ENCODE measurements around the gene NXNL2. TPM values are rescaled to one million over a fixed set of nuclear protein-coding genes. Genes with fewer than 3 reads are reported as not detected.

Gene NXNL2
- total RNA-seq, 1 experiment from 2014 or later, result 0.52 TPM

- Mint-ChIP-seq H3K27me3 (ENCODE audit: insufficient read depth, unreplicated experiment) (no peaks in the 10 kb centered on the region), H3K4me3 (ENCODE audit: unreplicated experiment) (no peak overlapping the region), H3K9me3 (ENCODE audit: unreplicated experiment) (no peaks in the 10 kb centered on the region), H3K4me1 (ENCODE audit: low read depth, unreplicated experiment) (no peaks in the 10 kb centered on the region), H3K36me3 (ENCODE audit: insufficient read depth, unreplicated experiment) (no peaks in the 10 kb centered on the region), H3K27ac (ENCODE audit: unreplicated experiment) (no peak overlapping the region)
- H3K36me3 ChIP-seq (ENCODE audit: control insufficient read depth, insufficient read depth, low read length), result no peaks in the 10 kb centered on the region
- no peaks in the 10 kb centered on the region for H3K27me3 ChIP-seq (replicated peaks; ENCODE audit: control insufficient read depth, insufficient read depth, low read length)
- H3K9me3 ChIP-seq, result no peaks in the 10 kb centered on the region
- CTCF ChIA-PET, result no interaction called here
- POLR2A ChIA-PET, result no interaction called here
- H3K4me1 ChIP-seq, result no peaks in the 10 kb centered on the region
- TF ChIP-seq CTCF (IDR thresholded peaks at IDR 0.05; ENCODE audit: insufficient read depth in 1 of 2, low read depth in 1 of 2, low read length in 1 of 2, severe bottlenecking in 1 of 2, unreplicated experiment in 1 of 2), result no peak
- intact Hi-C loops (cut with micrococcal nuclease; ENCODE audit: unreplicated experiment), result no loop called here
- no peak overlapping the region for H3K4me3 ChIP-seq (ENCODE audit: low read depth, low read length)
- no TSS peak for BruUV-seq (replicated peaks)
- no peak for DNase-seq
Measured at GRCh38 chr9:88571419-88571818, 36.4 kb downstream of the NXNL2 start.

GRCh38 chr9:88572684-88573083 is 37.7 kb downstream of the NXNL2 start:
- Mint-ChIP-seq H3K4me1 (ENCODE audit: low read depth, unreplicated experiment) (no peaks in the 10 kb centered on the region), H3K27ac (ENCODE audit: unreplicated experiment) (no peak overlapping the region), H3K4me3 (ENCODE audit: unreplicated experiment) (no peak overlapping the region), H3K27me3 (ENCODE audit: insufficient read depth, unreplicated experiment) (no peaks in the 10 kb centered on the region), H3K9me3 (ENCODE audit: unreplicated experiment) (no peaks in the 10 kb centered on the region), H3K36me3 (ENCODE audit: insufficient read depth, unreplicated experiment) (no peaks in the 10 kb centered on the region)
- ChIA-PET CTCF (no interaction called here), POLR2A (no interaction called here)
- BruUV-seq (replicated peaks), result no TSS peak
- TF ChIP-seq CTCF (IDR thresholded peaks at IDR 0.05; ENCODE audit: insufficient read depth in 1 of 2, low read depth in 1 of 2, low read length in 1 of 2, severe bottlenecking in 1 of 2, unreplicated experiment in 1 of 2), result no peak
- Histone ChIP-seq H3K9me3 (no peaks in the 10 kb centered on the region), H3K27me3 (replicated peaks; ENCODE audit: control insufficient read depth, insufficient read depth, low read length) (no peaks in the 10 kb centered on the region), H3K36me3 (ENCODE audit: control insufficient read depth, insufficient read depth, low read length) (no peaks in the 10 kb centered on the region), H3K4me1 (no peaks in the 10 kb centered on the region), H3K4me3 (ENCODE audit: low read depth, low read length) (no peak overlapping the region)
- DNase-seq, result no peak
- intact Hi-C loops (cut with micrococcal nuclease; ENCODE audit: unreplicated experiment), result no loop called here

GRCh38 chr9:88574953-88575352 is 40.0 kb downstream of the NXNL2 start:
- Mint-ChIP-seq H3K4me1 (ENCODE audit: low read depth, unreplicated experiment) (no peaks in the 10 kb centered on the region), H3K27ac (ENCODE audit: unreplicated experiment) (no peak overlapping the region), H3K36me3 (ENCODE audit: insufficient read depth, unreplicated experiment) (no peaks in the 10 kb centered on the region), H3K27me3 (ENCODE audit: insufficient read depth, unreplicated experiment) (no peaks in the 10 kb centered on the region), H3K4me3 (ENCODE audit: unreplicated experiment) (no peak overlapping the region), H3K9me3 (ENCODE audit: unreplicated experiment) (no peaks in the 10 kb centered on the region)
- intact Hi-C loops (cut with micrococcal nuclease; ENCODE audit: unreplicated experiment), result loop anchor here (5.0 kb wide), 2 partner anchors 293 to 403 kb away; no protein-coding TSS in a partner anchor
- no peak for TF ChIP-seq CTCF (IDR thresholded peaks at IDR 0.05; ENCODE audit: insufficient read depth in 1 of 2, low read depth in 1 of 2, low read length in 1 of 2, severe bottlenecking in 1 of 2, unreplicated experiment in 1 of 2)
- Histone ChIP-seq H3K36me3 (ENCODE audit: control insufficient read depth, insufficient read depth, low read length) (no peaks in the 10 kb centered on the region), H3K27me3 (replicated peaks; ENCODE audit: control insufficient read depth, insufficient read depth, low read length) (no peaks in the 10 kb centered on the region), H3K4me1 (no peaks in the 10 kb centered on the region), H3K9me3 (no peaks in the 10 kb centered on the region), H3K4me3 (ENCODE audit: low read depth, low read length) (no peak overlapping the region)
- BruUV-seq (replicated peaks), result no TSS peak
- ChIA-PET CTCF (no interaction called here), POLR2A (no interaction called here)
- DNase-seq, result no peak
